ENCODE data around the gene TRAPPC5.

TRAPPC5 gene

GRCh38 chr19:7661744-7662538 lies 18.7 kb upstream of the TRAPPC5 start:
- no peak for TF ChIP-seq ISL1 (CRISPR knock-in tag; IDR thresholded peaks at IDR 0.05)
- no peak for TF ChIP-seq ZFP3 (CRISPR knock-in tag; IDR thresholded peaks at IDR 0.05)

GRCh38 chr19:7662657-7663056 lies 18.0 kb upstream of the TRAPPC5 start:
- ATAC-seq: no peak
- no peak for TF ChIP-seq ESRRG (CRISPR knock-in tag; IDR thresholded peaks at IDR 0.05)
- TF ChIP-seq ZNF70 (CRISPR knock-in tag; IDR thresholded peaks at IDR 0.05): no peak
- TF ChIP-seq ARNTL (CRISPR knock-in tag; IDR thresholded peaks at IDR 0.05; ENCODE audit: borderline replicate concordance, low read depth): no peak
- no peak for TF ChIP-seq GLIS3 (CRISPR knock-in tag; IDR thresholded peaks at IDR 0.05)
- no peak for TF ChIP-seq SNAI2 (CRISPR knock-in tag; IDR thresholded peaks at IDR 0.05)
- TF ChIP-seq ISL1 (CRISPR knock-in tag; IDR thresholded peaks at IDR 0.05): no peak
- TF ChIP-seq, protein P1, sequence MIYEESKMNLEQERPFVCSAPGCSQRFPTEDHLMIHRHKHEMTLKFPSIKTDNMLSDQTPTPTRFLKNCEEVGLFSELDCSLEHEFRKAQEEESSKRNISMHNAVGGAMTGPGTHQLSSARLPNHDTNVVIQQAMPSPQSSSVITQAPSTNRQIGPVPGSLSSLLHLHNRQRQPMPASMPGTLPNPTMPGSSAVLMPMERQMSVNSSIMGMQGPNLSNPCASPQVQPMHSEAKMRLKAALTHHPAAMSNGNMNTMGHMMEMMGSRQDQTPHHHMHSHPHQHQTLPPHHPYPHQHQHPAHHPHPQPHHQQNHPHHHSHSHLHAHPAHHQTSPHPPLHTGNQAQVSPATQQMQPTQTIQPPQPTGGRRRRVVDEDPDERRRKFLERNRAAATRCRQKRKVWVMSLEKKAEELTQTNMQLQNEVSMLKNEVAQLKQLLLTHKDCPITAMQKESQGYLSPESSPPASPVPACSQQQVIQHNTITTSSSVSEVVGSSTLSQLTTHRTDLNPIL (CRISPR knock-in tag; IDR thresholded peaks at IDR 0.05; ENCODE audit: low read depth): no peak
- TF ChIP-seq, protein P2, sequence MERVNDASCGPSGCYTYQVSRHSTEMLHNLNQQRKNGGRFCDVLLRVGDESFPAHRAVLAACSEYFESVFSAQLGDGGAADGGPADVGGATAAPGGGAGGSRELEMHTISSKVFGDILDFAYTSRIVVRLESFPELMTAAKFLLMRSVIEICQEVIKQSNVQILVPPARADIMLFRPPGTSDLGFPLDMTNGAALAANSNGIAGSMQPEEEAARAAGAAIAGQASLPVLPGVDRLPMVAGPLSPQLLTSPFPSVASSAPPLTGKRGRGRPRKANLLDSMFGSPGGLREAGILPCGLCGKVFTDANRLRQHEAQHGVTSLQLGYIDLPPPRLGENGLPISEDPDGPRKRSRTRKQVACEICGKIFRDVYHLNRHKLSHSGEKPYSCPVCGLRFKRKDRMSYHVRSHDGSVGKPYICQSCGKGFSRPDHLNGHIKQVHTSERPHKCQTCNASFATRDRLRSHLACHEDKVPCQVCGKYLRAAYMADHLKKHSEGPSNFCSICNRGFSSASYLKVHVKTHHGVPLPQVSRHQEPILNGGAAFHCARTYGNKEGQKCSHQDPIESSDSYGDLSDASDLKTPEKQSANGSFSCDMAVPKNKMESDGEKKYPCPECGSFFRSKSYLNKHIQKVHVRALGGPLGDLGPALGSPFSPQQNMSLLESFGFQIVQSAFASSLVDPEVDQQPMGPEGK (CRISPR knock-in tag; IDR thresholded peaks at IDR 0.05; ENCODE audit: borderline replicate concordance): no peak
- no peak for TF ChIP-seq RARB (CRISPR knock-in tag; IDR thresholded peaks at IDR 0.05)
- TF ChIP-seq TOX (CRISPR knock-in tag; IDR thresholded peaks at IDR 0.05; ENCODE audit: borderline replicate concordance): no peak
- TF ChIP-seq, protein P3, sequence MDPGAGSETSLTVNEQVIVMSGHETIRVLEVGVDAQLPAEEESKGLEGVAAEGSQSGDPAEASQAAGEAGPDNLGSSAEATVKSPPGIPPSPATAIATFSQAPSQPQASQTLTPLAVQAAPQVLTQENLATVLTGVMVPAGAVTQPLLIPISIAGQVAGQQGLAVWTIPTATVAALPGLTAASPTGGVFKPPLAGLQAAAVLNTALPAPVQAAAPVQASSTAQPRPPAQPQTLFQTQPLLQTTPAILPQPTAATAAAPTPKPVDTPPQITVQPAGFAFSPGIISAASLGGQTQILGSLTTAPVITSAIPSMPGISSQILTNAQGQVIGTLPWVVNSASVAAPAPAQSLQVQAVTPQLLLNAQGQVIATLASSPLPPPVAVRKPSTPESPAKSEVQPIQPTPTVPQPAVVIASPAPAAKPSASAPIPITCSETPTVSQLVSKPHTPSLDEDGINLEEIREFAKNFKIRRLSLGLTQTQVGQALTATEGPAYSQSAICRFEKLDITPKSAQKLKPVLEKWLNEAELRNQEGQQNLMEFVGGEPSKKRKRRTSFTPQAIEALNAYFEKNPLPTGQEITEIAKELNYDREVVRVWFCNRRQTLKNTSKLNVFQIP (CRISPR knock-in tag; IDR thresholded peaks at IDR 0.05; ENCODE audit: borderline replicate concordance, low read depth): no peak
- TF ChIP-seq, protein P4, sequence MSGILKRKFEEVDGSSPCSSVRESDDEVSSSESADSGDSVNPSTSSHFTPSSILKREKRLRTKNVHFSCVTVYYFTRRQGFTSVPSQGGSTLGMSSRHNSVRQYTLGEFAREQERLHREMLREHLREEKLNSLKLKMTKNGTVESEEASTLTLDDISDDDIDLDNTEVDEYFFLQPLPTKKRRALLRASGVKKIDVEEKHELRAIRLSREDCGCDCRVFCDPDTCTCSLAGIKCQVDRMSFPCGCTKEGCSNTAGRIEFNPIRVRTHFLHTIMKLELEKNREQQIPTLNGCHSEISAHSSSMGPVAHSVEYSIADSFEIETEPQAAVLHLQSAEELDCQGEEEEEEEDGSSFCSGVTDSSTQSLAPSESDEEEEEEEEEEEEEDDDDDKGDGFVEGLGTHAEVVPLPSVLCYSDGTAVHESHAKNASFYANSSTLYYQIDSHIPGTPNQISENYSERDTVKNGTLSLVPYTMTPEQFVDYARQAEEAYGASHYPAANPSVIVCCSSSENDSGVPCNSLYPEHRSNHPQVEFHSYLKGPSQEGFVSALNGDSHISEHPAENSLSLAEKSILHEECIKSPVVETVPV (CRISPR knock-in tag; IDR thresholded peaks at IDR 0.05): no peak
- TF ChIP-seq PPARA (CRISPR knock-in tag; IDR thresholded peaks at IDR 0.05; ENCODE audit: borderline replicate concordance): no peak

More at GRCh38 chr19:7661744-7662538, 18.7 kb upstream of the TRAPPC5 start:
- no peak for ATAC-seq

GRCh38 chr19:7663706-7664105 lies 16.9 kb upstream of the TRAPPC5 start:
- TF ChIP-seq PPARA (CRISPR knock-in tag; IDR thresholded peaks at IDR 0.05; ENCODE audit: borderline replicate concordance) (no peak), TSHZ2 (CRISPR knock-in tag; IDR thresholded peaks at IDR 0.05) (no peak), TOX (CRISPR knock-in tag; IDR thresholded peaks at IDR 0.05; ENCODE audit: borderline replicate concordance) (no peak), CSDC2 (CRISPR knock-in tag; IDR thresholded peaks at IDR 0.05) (no peak), ZNF565 (CRISPR knock-in tag; conservative IDR thresholded peaks at IDR 0.05; ENCODE audit: low read depth) (no peak), RARB (CRISPR knock-in tag; IDR thresholded peaks at IDR 0.05) (no peak), TCF4 (CRISPR knock-in tag; IDR thresholded peaks at IDR 0.05; ENCODE audit: borderline replicate concordance) (no peak)
- TF ChIP-seq, protein P4 (CRISPR knock-in tag; IDR thresholded peaks at IDR 0.05): no peak
- TF ChIP-seq, protein P2 (CRISPR knock-in tag; IDR thresholded peaks at IDR 0.05; ENCODE audit: borderline replicate concordance): no peak
- ATAC-seq: no peak
